Peyer's patch (tissue), 4 donors: ENCODE measurements around the gene ST6GAL2. TPM values are rescaled to one million over a fixed set of nuclear protein-coding genes. Genes with fewer than 3 reads are reported as not detected.

Experiments used
- DNase-seq, 3 donors: peaks; one replicate each; pipeline ENCODE4 v3.0.0-alpha.2; 2017 to 2019
- H3K27ac ChIP-seq, 4 donors: fragments of 200-600 bp; sonication (generic); one replicate each; pipeline ENCODE4 v1.5.1; 2016 to 2019
- H3K27me3 ChIP-seq, 2 donors: fragments of 200-600 bp; sonication (generic); one replicate each; pipeline ENCODE4 v1.5.1; 2019
- H3K36me3 ChIP-seq, 3 donors: fragments of 200-600 bp; sonication (generic); one replicate each; pipeline ENCODE4 v1.5.1; 2016 to 2019
- H3K4me1 ChIP-seq, 4 donors: fragments of 200-600 bp; sonication (generic); one replicate each; pipeline ENCODE4 v1.5.1; 2016 to 2019
- H3K4me3 ChIP-seq, 4 donors: fragments of 200-600 bp; sonication (generic); 1 replicate in 3 of 4; 2 replicates in 1 of 4; pipeline ENCODE4 v1.5.1; 2016 to 2019; ENCODE audit warnings: mild to moderate bottlenecking in 1 of 4
- H3K9me3 ChIP-seq, 4 donors: fragments of 200-600 bp; sonication (generic); one replicate each; pipeline ENCODE4 v1.5.1; 2016 to 2019; ENCODE audit warnings: mild to moderate bottlenecking in 1 of 4
- POLR2A ChIP-seq, 2 donors: fragments of 450-650 bp; IDR thresholded peaks; one replicate each; pipeline ENCODE4 v1.5.1; 2017; ENCODE audit warnings: antibody characterized with exemption in 2 of 2, mild to moderate bottlenecking in 2 of 2, moderate library complexity in 2 of 2
- total RNA-seq, 4 donors: library from RNA; depleted of rRNA; stranded (reverse); fragments of >200 nt; gene quantifications; one replicate each; pipeline ENCODE4 v1.1.0, GENCODE V29; 2016
- TF ChIP-seq, protein P1 (sequence below), 6 experiments: fragments of 450-650 bp in 4 of 6; fragments of 200-600 bp in 2 of 6; sonication (generic) in 1 of 6; IDR thresholded peaks; one replicate each; pipeline ENCODE4 v1.5.1; 2017 to 2019; ENCODE audit warnings: antibody characterized with exemption in 6 of 6, mild to moderate bottlenecking in 3 of 6, moderate library complexity in 1 of 6

ST6GAL2 gene, protein sequence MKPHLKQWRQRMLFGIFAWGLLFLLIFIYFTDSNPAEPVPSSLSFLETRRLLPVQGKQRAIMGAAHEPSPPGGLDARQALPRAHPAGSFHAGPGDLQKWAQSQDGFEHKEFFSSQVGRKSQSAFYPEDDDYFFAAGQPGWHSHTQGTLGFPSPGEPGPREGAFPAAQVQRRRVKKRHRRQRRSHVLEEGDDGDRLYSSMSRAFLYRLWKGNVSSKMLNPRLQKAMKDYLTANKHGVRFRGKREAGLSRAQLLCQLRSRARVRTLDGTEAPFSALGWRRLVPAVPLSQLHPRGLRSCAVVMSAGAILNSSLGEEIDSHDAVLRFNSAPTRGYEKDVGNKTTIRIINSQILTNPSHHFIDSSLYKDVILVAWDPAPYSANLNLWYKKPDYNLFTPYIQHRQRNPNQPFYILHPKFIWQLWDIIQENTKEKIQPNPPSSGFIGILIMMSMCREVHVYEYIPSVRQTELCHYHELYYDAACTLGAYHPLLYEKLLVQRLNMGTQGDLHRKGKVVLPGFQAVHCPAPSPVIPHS
- total RNA-seq, result under 1 TPM in 1 of 4 donors, not detected in 3; 0.27 TPM

GRCh38 chr2:106885971-106886915 lies at the start of gene ST6GAL2:
Gene ST6GAL2 (minus strand): TSS chr2:106886167. CDS start chr2:106843977, 42,190 bp downstream.
- Histone ChIP-seq H3K27me3 (peaks cover 0 to 17% of the 10 kb centered on the region in 2 donors), H3K27ac (peak within 1 kb of the TSS in 1 of 4 donors; percentile 26), H3K9me3 (no peaks in the 10 kb centered on the region), H3K4me1 (peaks cover 0 to 24% (median 0%) of the 10 kb centered on the region in 4 donors), H3K36me3 (no peaks in the 10 kb centered on the region), H3K4me3 (peak within 1 kb of the TSS in 3 of 4 donors; percentile 9 to 48 (median 41))
- no peak for DNase-seq
- TF ChIP-seq POLR2A (IDR thresholded peaks at IDR 0.05), result no peak
- TF ChIP-seq, protein P1, sequence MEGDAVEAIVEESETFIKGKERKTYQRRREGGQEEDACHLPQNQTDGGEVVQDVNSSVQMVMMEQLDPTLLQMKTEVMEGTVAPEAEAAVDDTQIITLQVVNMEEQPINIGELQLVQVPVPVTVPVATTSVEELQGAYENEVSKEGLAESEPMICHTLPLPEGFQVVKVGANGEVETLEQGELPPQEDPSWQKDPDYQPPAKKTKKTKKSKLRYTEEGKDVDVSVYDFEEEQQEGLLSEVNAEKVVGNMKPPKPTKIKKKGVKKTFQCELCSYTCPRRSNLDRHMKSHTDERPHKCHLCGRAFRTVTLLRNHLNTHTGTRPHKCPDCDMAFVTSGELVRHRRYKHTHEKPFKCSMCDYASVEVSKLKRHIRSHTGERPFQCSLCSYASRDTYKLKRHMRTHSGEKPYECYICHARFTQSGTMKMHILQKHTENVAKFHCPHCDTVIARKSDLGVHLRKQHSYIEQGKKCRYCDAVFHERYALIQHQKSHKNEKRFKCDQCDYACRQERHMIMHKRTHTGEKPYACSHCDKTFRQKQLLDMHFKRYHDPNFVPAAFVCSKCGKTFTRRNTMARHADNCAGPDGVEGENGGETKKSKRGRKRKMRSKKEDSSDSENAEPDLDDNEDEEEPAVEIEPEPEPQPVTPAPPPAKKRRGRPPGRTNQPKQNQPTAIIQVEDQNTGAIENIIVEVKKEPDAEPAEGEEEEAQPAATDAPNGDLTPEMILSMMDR (IDR thresholded peaks at IDR 0.05), result no peak

DNA sequence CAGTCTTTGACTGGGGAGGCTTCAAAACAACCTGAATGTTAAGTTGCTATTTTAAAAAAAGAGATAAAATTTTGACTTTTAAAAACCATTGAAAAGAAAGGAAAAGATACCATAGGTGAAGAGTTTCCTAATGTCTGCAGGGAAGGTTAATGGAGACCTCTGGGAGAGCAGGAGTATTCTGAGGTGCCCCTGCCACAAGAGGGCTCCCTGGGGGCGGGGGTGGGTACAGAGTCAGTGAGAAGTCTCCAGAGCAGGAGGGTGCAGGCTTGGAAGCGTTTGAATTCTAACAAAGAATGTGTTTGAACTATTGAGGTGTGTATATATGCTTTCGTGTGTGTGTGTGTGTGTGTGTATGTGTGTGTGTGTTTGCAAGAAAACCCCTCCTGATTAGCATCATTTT lies 46.7 kb upstream of the ST6GAL2 start:
- Histone ChIP-seq H3K27ac (no peak overlapping the region), H3K27me3 (no peaks in the 10 kb centered on the region), H3K36me3 (no peaks in the 10 kb centered on the region), H3K9me3 (no peaks in the 10 kb centered on the region), H3K4me1 (no peaks in the 10 kb centered on the region), H3K4me3 (no peak overlapping the region)
- no peak for DNase-seq
- no peak for TF ChIP-seq POLR2A (IDR thresholded peaks at IDR 0.05)
- TF ChIP-seq, protein P1 (IDR thresholded peaks at IDR 0.05), result no peak

DNA sequence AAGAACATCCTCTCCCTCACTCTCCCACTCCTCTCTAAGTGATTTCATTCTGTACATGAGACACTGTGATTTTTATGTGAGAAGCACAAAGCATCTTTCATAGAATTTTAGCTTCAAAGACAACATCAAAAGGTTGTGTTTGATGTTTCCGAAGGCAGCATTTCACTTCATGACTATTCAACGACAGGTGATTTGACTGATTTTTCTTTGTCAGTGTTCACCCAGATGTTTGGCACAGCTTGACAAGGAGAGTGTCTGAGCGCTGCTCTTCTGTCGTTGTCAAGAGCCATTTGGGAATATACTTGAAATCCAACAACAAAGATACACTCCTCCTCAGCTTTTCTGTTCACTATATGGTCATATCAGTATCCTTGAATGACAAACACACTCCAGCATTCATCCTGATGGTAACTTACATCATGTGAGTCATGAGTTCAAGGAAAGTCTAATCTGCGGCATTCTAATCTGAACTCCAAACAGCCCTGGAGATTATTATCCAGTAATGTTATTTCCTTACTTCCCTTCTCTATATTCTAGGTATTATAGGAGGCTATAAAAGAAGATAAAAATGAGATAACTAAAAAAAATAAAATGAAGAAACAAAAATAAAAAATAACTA lies 45.9 kb upstream of the ST6GAL2 start:
- Histone ChIP-seq H3K4me3 (no peak overlapping the region), H3K36me3 (no peaks in the 10 kb centered on the region), H3K27ac (no peak overlapping the region), H3K27me3 (no peaks in the 10 kb centered on the region), H3K9me3 (no peaks in the 10 kb centered on the region), H3K4me1 (no peaks in the 10 kb centered on the region)
- TF ChIP-seq, protein P1 (IDR thresholded peaks at IDR 0.05), result no peak
- TF ChIP-seq POLR2A (IDR thresholded peaks at IDR 0.05), result no peak
- DNase-seq, result no peak

DNA sequence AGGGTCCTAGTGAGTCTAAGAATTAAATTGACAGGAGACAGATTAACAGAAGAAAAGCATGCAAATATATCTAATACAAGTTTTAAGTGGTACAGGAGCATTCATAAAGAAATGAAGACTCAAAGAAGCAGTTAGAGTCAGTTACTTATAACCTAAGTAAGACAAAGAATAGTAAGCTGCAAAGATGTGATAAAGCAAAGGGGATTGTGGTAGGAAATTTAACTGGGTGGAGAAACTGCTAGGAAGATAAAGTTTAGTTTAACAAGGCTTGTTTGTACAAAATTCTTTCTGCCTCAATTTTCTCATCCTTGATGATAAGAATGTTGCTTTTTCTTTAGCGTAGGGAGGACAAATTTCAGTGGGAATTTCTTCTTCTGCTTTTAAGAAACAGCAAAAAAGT lies 35.5 kb upstream of the ST6GAL2 start:
- Histone ChIP-seq H3K27me3 (no peaks in the 10 kb centered on the region), H3K27ac (no peak overlapping the region), H3K9me3 (no peaks in the 10 kb centered on the region), H3K4me3 (no peak overlapping the region), H3K36me3 (no peaks in the 10 kb centered on the region), H3K4me1 (no peaks in the 10 kb centered on the region)
- no peak for TF ChIP-seq POLR2A (IDR thresholded peaks at IDR 0.05)
- TF ChIP-seq, protein P1 (IDR thresholded peaks at IDR 0.05), result no peak
- no peak for DNase-seq

- TF ChIP-seq, protein P1 (IDR thresholded peaks at IDR 0.05), result no peak
- TF ChIP-seq POLR2A (IDR thresholded peaks at IDR 0.05), result no peak
- Histone ChIP-seq H3K4me1 (no peaks in the 10 kb centered on the region), H3K4me3 (no peak overlapping the region), H3K9me3 (no peaks in the 10 kb centered on the region), H3K27me3 (no peaks in the 10 kb centered on the region), H3K27ac (no peak overlapping the region), H3K36me3 (no peaks in the 10 kb centered on the region)
- DNase-seq, result no peak
These were observed 33.0 kb upstream of the ST6GAL2 start for GRCh38 chr2:106919012-106919411.
